Activated T-helper 17 cell treated with anti-CD3 and anti-CD28 coated beads, Interleukin-2, amount 50 U/mL, for 72 hours (primary cell): Measurements from ENCODE around the gene ACSL3. TPM values are rescaled to one million over a fixed set of nuclear protein-coding genes. Genes with fewer than 3 reads are reported as not detected.
"Not testable (repeated sequence)": the region's sequence is repeated elsewhere in the genome, so short reads cannot be mapped to it uniquely, and the experiment has no call there.

ENCODE experiments used
- ATAC-seq: fragments of 150-1000 bp; cut with Tn5 transposase; replicated peaks from 2 replicates; pipeline ENCODE4 v1.10.0; 2021; ENCODE audit warnings: mild to moderate bottlenecking, moderate library complexity
- H3K27ac Mint-ChIP-seq: one replicate; pipeline ENCODE4 v1.8.0; 2022; ENCODE audit warnings: mixed read lengths
- H3K27me3 Mint-ChIP-seq: one replicate; pipeline ENCODE4 v1.8.0; 2022; ENCODE audit warnings: mixed read lengths
- H3K36me3 Mint-ChIP-seq: one replicate; pipeline ENCODE4 v1.8.0; 2022; ENCODE audit warnings: low read depth, mild to moderate bottlenecking, mixed read lengths
- H3K4me1 Mint-ChIP-seq: one replicate; pipeline ENCODE4 v1.8.0; 2022; ENCODE audit warnings: mixed read lengths
- H3K4me3 Mint-ChIP-seq: one replicate; pipeline ENCODE4 v1.8.0; 2022; ENCODE audit warnings: mild to moderate bottlenecking, mixed read lengths
- H3K9me3 Mint-ChIP-seq: one replicate; pipeline ENCODE4 v1.8.0; 2022; ENCODE audit warnings: mixed read lengths
- total RNA-seq, 2 donors: library from RNA; stranded (reverse); gene quantifications; one replicate each; pipeline ENCODE4 v1.2.3, GENCODE V29; 2022

Gene ACSL3
- total RNA-seq, 2 donors from 2014 or later: 12.9 to 32.6 TPM

GRCh38 chr2:222969491-222969890 lies 108.7 kb downstream of the ACSL3 start:
- no peaks in the 10 kb centered on the region for H3K4me1 Mint-ChIP-seq
- H3K9me3 Mint-ChIP-seq: no peaks in the 10 kb centered on the region
- H3K4me3 Mint-ChIP-seq: no peak overlapping the region
- H3K27ac Mint-ChIP-seq: no peak overlapping the region
- ATAC-seq: no peak
- no peaks in the 10 kb centered on the region for H3K36me3 Mint-ChIP-seq
- peaks cover 7% of the 10 kb centered on the region for H3K27me3 Mint-ChIP-seq

- no peak overlapping the region for H3K4me3 Mint-ChIP-seq
- peaks cover 9% of the 10 kb centered on the region for H3K27me3 Mint-ChIP-seq
- no peaks in the 10 kb centered on the region for H3K9me3 Mint-ChIP-seq
- no peak overlapping the region for H3K27ac Mint-ChIP-seq
- H3K36me3 Mint-ChIP-seq: no peaks in the 10 kb centered on the region
- H3K4me1 Mint-ChIP-seq: no peaks in the 10 kb centered on the region
- ATAC-seq: no peak
Observed at GRCh38 chr2:222972420-222972819, 111.6 kb downstream of the ACSL3 start.

GRCh38 chr2:222973237-222973636 lies 112.4 kb downstream of the ACSL3 start:
- H3K36me3 Mint-ChIP-seq: no peaks in the 10 kb centered on the region
- no peak overlapping the region for H3K27ac Mint-ChIP-seq
- no peak overlapping the region for H3K4me3 Mint-ChIP-seq
- no peak for ATAC-seq
- no peaks in the 10 kb centered on the region for H3K4me1 Mint-ChIP-seq
- peaks cover 8% of the 10 kb centered on the region for H3K27me3 Mint-ChIP-seq
- H3K9me3 Mint-ChIP-seq: no peaks in the 10 kb centered on the region

DNA sequence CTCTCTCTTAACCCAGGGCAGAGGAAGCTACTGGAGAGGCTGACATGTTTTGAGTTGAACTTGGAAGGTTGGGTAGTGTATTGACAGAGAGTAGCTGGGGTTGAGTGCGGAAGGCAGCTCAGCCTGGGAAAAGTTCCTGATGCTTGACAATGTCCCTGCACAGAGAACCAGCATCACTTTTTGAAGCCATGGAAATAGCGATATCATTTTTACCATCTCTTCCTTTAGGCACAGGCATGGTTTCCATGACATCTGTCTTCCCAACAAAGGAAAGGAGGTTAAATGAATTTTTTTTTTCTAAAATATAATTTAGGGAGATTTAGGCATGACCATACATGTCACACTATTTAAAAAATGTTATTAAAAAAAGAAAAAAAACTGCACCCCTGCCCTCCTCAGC lies 112.9 kb downstream of the ACSL3 start:
- Mint-ChIP-seq H3K9me3 (no peaks in the 10 kb centered on the region), H3K27me3 (peaks cover 8% of the 10 kb centered on the region), H3K4me1 (no peaks in the 10 kb centered on the region), H3K36me3 (no peaks in the 10 kb centered on the region), H3K4me3 (no peak overlapping the region), H3K27ac (no peak overlapping the region)
- ATAC-seq: no peak

GRCh38 chr2:222976521-222977061 lies 115.8 kb downstream of the ACSL3 start:
- ATAC-seq: no peak
- no peaks in the 10 kb centered on the region for H3K36me3 Mint-ChIP-seq
- no peak overlapping the region for H3K4me3 Mint-ChIP-seq
- no peaks in the 10 kb centered on the region for H3K4me1 Mint-ChIP-seq
- H3K27me3 Mint-ChIP-seq: peaks cover 8% of the 10 kb centered on the region
- H3K9me3 Mint-ChIP-seq: no peaks in the 10 kb centered on the region
- no peak overlapping the region for H3K27ac Mint-ChIP-seq

DNA sequence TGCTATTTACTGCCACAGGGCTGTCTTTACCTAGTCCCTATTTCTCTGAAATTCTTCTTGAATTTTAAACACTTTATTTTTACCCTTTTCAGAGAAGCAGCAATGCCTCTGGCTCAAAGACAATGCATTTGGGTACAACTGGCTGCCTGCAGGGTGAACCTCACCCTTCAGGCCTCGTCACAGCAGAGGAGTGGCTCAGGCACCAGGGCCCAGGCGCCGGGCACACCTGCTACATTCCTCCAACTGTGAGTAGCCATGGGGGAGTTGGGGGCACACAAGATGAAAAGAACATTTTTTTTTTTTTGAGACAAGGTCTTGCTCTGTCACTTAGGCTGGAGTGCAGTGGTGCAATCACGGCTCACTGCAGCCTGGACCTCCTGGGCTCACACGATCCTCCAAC lies 116.3 kb downstream of the ACSL3 start:
- Mint-ChIP-seq H3K36me3 (no peaks in the 10 kb centered on the region), H3K27ac (no peak overlapping the region), H3K9me3 (no peaks in the 10 kb centered on the region), H3K4me3 (no peak overlapping the region), H3K27me3 (peaks cover 8% of the 10 kb centered on the region), H3K4me1 (no peaks in the 10 kb centered on the region)
- ATAC-seq: no peak

DNA sequence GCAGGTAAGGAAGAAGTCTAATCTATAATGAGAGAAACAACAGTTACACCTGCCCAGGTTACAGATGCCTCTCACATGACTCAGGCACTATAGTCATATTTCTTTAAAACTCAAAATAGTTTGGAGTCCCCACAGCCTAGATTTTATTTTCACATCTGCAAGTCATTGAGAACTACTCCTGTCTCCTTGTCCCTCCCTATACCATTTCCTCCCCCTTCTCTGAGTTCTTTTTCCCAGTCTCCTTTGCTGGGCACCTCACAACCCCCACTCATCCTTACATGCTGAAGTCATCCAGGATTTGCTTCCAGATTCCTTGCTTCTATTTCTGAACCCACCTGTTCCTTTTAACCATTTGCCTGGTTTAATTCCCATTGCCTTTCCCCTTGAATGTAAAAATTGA lies 118.0 kb downstream of the ACSL3 start:
- Mint-ChIP-seq H3K9me3 (no peaks in the 10 kb centered on the region), H3K4me1 (no peaks in the 10 kb centered on the region), H3K27me3 (peaks cover 15% of the 10 kb centered on the region), H3K36me3 (no peaks in the 10 kb centered on the region), H3K27ac (no peak overlapping the region), H3K4me3 (no peak overlapping the region)
- ATAC-seq: no peak

- Mint-ChIP-seq H3K27me3 (peaks cover 18% of the 10 kb centered on the region), H3K4me3 (no peak overlapping the region), H3K36me3 (no peaks in the 10 kb centered on the region), H3K4me1 (no peaks in the 10 kb centered on the region), H3K27ac (no peak overlapping the region), H3K9me3 (no peaks in the 10 kb centered on the region)
- no peak for ATAC-seq
Observed at GRCh38 chr2:222979484-222979883, 118.6 kb downstream of the ACSL3 start.

DNA sequence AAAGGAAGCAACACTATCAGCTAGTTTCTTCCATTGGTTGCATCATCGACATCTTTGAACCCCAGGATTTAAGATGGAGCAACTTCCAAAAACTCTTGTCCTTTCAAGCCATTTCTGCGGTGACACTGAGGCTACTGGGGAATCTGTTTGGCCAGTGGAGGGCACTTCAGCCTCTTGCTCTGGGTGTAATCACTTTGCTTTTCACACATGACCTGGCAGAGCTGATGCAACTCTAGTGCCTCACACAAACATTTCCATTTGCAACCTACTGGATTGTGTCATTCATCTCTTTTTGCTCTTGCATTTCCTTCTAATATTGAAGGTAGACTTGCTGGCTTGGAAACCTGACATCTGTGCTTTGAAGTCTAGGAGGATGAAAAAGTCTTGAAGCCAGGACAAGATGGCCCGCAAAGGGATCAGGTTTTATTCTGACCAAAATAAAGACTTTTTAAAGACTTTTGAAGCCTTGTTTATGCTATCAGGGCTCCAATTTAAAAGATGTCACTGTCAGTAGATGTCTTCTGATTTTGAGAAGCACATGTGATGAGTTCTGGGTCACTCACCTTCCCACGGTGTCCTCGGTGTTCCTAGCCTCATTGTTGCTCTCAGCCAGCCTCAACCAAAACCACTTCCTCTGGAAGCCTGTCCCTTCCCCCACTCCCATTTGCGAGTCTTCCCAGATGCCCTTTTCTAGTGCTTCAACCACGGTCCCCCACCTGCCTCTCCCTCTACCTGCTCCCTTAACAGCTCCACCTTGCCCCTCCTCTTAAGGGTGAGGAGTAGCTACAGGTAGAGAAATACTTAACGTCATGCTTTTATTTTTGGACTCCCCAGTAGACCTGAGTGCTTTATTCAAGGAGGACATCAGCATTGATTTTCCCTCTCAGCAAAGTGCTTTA lies 121.4 kb downstream of the ACSL3 start:
- Mint-ChIP-seq H3K9me3 (peaks cover 3% of the 10 kb centered on the region), H3K4me1 (no peaks in the 10 kb centered on the region), H3K36me3 (no peaks in the 10 kb centered on the region), H3K27me3 (peaks cover 28% of the 10 kb centered on the region), H3K4me3 (no peak overlapping the region), H3K27ac (no peak overlapping the region)
- no peak for ATAC-seq

- no peak for ATAC-seq
- H3K4me1 Mint-ChIP-seq: no peaks in the 10 kb centered on the region
Observed at GRCh38 chr2:222982909-222983265, 122.1 kb downstream of the ACSL3 start.

DNA sequence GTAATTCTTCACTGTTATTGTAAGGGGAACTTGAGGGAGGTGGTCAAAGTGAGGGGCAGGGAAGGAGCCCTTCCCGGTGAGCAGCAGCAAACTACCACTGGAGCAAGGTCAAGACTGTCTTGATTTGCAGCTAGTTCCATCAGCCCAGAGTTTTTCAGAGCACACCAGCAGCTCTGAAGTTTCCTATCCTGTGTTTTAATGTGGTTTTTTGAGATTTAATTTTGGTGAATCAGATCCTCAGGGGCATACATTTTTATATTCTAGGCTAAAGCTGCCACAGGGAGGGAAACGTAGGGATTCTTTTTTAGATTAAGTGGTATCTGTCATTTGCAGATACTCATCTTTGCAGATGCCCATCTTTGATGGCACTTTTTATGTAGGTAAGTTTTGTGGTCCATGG lies 124.1 kb downstream of the ACSL3 start:
- Mint-ChIP-seq H3K36me3 (no peaks in the 10 kb centered on the region), H3K9me3 (peaks cover 3% of the 10 kb centered on the region), H3K4me3 (no peak overlapping the region), H3K27me3 (peaks cover 36% of the 10 kb centered on the region), H3K27ac (no peak overlapping the region), H3K4me1 (no peaks in the 10 kb centered on the region)
- no peak for ATAC-seq

More at GRCh38 chr2:222982909-222983265, 122.1 kb downstream of the ACSL3 start:
- Mint-ChIP-seq H3K36me3 (no peaks in the 10 kb centered on the region), H3K27me3 (peaks cover 32% of the 10 kb centered on the region), H3K4me3 (no peak overlapping the region), H3K9me3 (peaks cover 3% of the 10 kb centered on the region), H3K27ac (no peak overlapping the region)

GRCh38 chr2:222989431-222989830 lies 128.6 kb downstream of the ACSL3 start:
- no peak for ATAC-seq
- no peaks in the 10 kb centered on the region for H3K4me1 Mint-ChIP-seq

GRCh38 chr2:222990206-222990605 lies 129.4 kb downstream of the ACSL3 start:
- H3K4me3 Mint-ChIP-seq, H3K27ac Mint-ChIP-seq, H3K9me3 Mint-ChIP-seq, H3K36me3 Mint-ChIP-seq, H3K4me1 Mint-ChIP-seq, ATAC-seq: not testable (repeated sequence)
- H3K27me3 Mint-ChIP-seq: peaks cover 30% of the 10 kb centered on the region

More at GRCh38 chr2:222989431-222989830, 128.6 kb downstream of the ACSL3 start:
- Mint-ChIP-seq H3K4me3 (no peak overlapping the region), H3K36me3 (no peaks in the 10 kb centered on the region), H3K27me3 (peaks cover 37% of the 10 kb centered on the region), H3K9me3 (peaks cover 3% of the 10 kb centered on the region), H3K27ac (no peak overlapping the region)

DNA sequence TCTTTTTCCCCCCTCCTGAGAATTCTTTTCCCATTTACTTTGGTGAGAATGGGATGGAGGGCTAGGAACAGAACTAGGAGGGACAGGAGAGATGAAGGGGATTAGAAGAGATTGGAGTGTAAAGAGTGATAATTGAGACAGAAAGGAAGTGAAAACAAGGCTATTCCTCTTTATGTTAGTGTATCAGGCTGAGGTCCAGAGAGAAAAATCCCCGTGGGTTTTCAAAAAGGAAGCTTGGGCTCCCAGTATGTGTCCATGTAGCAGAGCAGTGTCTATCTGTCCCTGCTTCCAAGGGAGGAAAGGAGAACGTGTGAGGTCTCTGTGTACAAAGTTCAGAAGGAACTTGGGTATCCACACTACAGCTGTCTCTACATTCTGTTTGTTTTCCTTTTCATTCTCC lies 131.3 kb downstream of the ACSL3 start:
- H3K4me3 Mint-ChIP-seq: no peak overlapping the region
- peaks cover 19% of the 10 kb centered on the region for H3K27me3 Mint-ChIP-seq
- no peak for ATAC-seq
- H3K4me1 Mint-ChIP-seq: no peaks in the 10 kb centered on the region
- no peaks in the 10 kb centered on the region for H3K36me3 Mint-ChIP-seq
- no peak overlapping the region for H3K27ac Mint-ChIP-seq
- peaks cover 2% of the 10 kb centered on the region for H3K9me3 Mint-ChIP-seq
